OCI-LY3 (cell line): ENCODE data around the gene CPAMD8.
"Not testable (repeated sequence)": the region's sequence is repeated elsewhere in the genome, so short reads cannot be mapped to it uniquely, and the experiment has no call there.

Experiments
- EZH2phosphoT487 ChIP-seq: fragments of 200-600 bp; shearing (Covaris generic); IDR thresholded peaks from 2 replicates; pipeline ENCODE4 v1.6.1; 2018; ENCODE audit warnings: antibody characterized with exemption, mixed run types, low read depth
- TF ChIP-seq, protein P1 (sequence below): fragments of 200-600, 300-600 bp; sonication (generic); IDR thresholded peaks from 2 replicates; pipeline ENCODE4 v1.5.1; 2014; ENCODE audit warnings: antibody characterized with exemption, low read length, low read depth

- TF ChIP-seq, protein P1, sequence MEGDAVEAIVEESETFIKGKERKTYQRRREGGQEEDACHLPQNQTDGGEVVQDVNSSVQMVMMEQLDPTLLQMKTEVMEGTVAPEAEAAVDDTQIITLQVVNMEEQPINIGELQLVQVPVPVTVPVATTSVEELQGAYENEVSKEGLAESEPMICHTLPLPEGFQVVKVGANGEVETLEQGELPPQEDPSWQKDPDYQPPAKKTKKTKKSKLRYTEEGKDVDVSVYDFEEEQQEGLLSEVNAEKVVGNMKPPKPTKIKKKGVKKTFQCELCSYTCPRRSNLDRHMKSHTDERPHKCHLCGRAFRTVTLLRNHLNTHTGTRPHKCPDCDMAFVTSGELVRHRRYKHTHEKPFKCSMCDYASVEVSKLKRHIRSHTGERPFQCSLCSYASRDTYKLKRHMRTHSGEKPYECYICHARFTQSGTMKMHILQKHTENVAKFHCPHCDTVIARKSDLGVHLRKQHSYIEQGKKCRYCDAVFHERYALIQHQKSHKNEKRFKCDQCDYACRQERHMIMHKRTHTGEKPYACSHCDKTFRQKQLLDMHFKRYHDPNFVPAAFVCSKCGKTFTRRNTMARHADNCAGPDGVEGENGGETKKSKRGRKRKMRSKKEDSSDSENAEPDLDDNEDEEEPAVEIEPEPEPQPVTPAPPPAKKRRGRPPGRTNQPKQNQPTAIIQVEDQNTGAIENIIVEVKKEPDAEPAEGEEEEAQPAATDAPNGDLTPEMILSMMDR: not testable (repeated sequence)
- TF ChIP-seq EZH2phosphoT487: not testable (repeated sequence)
These were observed 1.7 kb downstream of the CPAMD8 start for GRCh38 chr19:17024941-17025340.
